GM12891 (cell line): ENCODE measurements around the gene PRRT3.
"Not testable (repeated sequence)": the region's sequence is repeated elsewhere in the genome, so short reads cannot be mapped to it uniquely, and the experiment has no call there.

Experiments
- DNase-seq: peaks from one replicate; pipeline ENCODE4 v3.0.0; 2011; ENCODE audit warnings: low spot score; ENCODE audit not compliant: insufficient read length
- FAIRE-seq: peaks from 2 replicates; lab custom pipeline; 2011; peaks lifted over from hg19 to GRCh38; lab: Jason Lieb, UNC
- PAX5 ChIP-seq: IDR thresholded peaks from 2 replicates; pipeline ENCODE4 v1.6.1; 2011; ENCODE audit warnings: low read length, moderate library complexity, mild to moderate bottlenecking; ENCODE audit not compliant: insufficient read depth, severe bottlenecking
- POLR2A ChIP-seq: IDR thresholded peaks from 2 replicates; pipeline ENCODE4 v1.6.1; 2011; ENCODE audit warnings: low read depth, low read length, control low read depth
- POLR2AphosphoS5 ChIP-seq: IDR thresholded peaks from 2 replicates; pipeline ENCODE4 v1.6.1; 2011; ENCODE audit warnings: low read depth, low read length, control low read depth
- POU2F2 ChIP-seq: IDR thresholded peaks from 2 replicates; pipeline ENCODE4 v1.6.1; 2011; ENCODE audit warnings: low read depth, mild to moderate bottlenecking, control low read depth, low read length, moderate library complexity
- SPI1 ChIP-seq: IDR thresholded peaks from 2 replicates; pipeline ENCODE4 v1.6.1; 2011; ENCODE audit warnings: low read depth, low read length, control low read depth
- TAF1 ChIP-seq: IDR thresholded peaks from 2 replicates; pipeline ENCODE4 v1.6.1; 2011; ENCODE audit warnings: low read depth, low read length, control low read depth

Gene PRRT3

GRCh38 chr3:9899289-9899791 lies 52.9 kb downstream of the PRRT3 start:
- FAIRE-seq (no peak), DNase-seq (no peak)
- TF ChIP-seq POLR2AphosphoS5: no peak
- no peak for TF ChIP-seq POLR2A
- no peak for TF ChIP-seq PAX5
- TF ChIP-seq SPI1: no peak
- no peak for TF ChIP-seq TAF1
- TF ChIP-seq POU2F2: no peak

GRCh38 chr3:9898467-9899241 lies 53.6 kb downstream of the PRRT3 start:
- TF ChIP-seq POLR2A: no peak
- TF ChIP-seq POU2F2: no peak
- no peak for TF ChIP-seq POLR2AphosphoS5
- TF ChIP-seq SPI1: no peak
- no peak for TF ChIP-seq TAF1
- no peak for TF ChIP-seq PAX5
- FAIRE-seq (no peak), DNase-seq (no peak)

- FAIRE-seq (no peak), DNase-seq (no peak)
- TF ChIP-seq POLR2AphosphoS5 (no peak), SPI1 (no peak)
These were observed 54.5 kb downstream of the PRRT3 start for GRCh38 chr3:9897408-9898372.

- FAIRE-seq, DNase-seq: not testable (repeated sequence)
These were observed 55.3 kb downstream of the PRRT3 start for GRCh38 chr3:9896755-9897407.

GRCh38 chr3:9895715-9896114 lies 56.5 kb downstream of the PRRT3 start:
- FAIRE-seq, DNase-seq: not testable (repeated sequence)
